Measurements from ENCODE around the gene FGFR2.

DNA sequence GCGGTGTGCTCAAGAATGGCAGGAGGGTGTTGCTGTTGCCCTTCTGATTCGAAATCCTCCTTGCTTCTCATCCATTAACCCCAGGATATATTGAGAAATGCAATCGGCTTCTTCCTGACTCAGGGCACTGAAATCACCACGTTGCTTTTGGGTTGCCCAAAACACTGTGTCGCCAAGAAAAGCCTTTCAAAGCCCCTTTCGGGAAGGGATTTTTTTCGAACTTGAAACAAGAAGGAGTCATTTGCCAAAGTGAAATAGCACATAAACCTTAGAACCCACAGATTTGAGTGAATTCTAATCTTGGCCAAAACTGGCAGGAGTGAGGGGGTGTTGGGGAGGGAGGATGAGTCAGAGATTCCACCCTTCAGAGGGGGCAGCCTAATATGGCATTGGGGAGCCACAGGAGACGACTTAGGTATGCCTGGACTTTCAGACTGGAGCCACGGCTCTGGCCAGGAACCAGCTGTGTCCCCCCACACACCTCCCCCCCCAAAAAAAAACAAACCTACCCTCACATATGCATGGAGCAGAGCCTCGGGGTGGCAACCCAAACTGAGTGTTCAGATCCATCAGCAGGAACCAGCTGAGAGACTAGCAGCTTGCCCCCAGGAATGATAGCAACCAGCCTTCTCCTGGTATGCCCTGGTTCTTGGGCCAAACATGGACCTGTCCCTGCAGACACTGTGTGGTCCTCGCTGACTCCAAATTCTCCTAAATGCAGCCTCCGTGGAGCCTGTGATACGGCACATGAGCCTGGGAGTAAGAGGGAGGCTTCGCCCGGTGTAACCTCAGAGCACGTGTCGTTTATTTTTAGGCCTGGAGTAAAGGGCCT lies 138.4 kb downstream of the FGFR2 start:
- TF ChIP-seq, protein P1, sequence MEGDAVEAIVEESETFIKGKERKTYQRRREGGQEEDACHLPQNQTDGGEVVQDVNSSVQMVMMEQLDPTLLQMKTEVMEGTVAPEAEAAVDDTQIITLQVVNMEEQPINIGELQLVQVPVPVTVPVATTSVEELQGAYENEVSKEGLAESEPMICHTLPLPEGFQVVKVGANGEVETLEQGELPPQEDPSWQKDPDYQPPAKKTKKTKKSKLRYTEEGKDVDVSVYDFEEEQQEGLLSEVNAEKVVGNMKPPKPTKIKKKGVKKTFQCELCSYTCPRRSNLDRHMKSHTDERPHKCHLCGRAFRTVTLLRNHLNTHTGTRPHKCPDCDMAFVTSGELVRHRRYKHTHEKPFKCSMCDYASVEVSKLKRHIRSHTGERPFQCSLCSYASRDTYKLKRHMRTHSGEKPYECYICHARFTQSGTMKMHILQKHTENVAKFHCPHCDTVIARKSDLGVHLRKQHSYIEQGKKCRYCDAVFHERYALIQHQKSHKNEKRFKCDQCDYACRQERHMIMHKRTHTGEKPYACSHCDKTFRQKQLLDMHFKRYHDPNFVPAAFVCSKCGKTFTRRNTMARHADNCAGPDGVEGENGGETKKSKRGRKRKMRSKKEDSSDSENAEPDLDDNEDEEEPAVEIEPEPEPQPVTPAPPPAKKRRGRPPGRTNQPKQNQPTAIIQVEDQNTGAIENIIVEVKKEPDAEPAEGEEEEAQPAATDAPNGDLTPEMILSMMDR (conservative IDR thresholded peaks at IDR 0.05), result no peak
- TF ChIP-seq ZFX (IDR thresholded peaks at IDR 0.05), result no peak

Data from C4-2B (cell line).